Activated CD8-positive, alpha-beta T cell treated with anti-CD3 and anti-CD28 coated beads for 36 hours (primary cell): ENCODE data around the gene AMIGO3. TPM values are rescaled to one million over a fixed set of nuclear protein-coding genes. Genes with fewer than 3 reads are reported as not detected.

Source experiments
- ATAC-seq: fragments of 200-7000 bp; cut with Tn5 transposase; one replicate; pipeline ENCODE4 v1.10.0; 2021; ENCODE audit warnings: mild to moderate bottlenecking, moderate library complexity
- CTCF ChIA-PET: fragments of 350-600 bp; sonication (Branson Sonifier 250); formaldehyde crosslinking; loops from one replicate; lab custom pipeline; 2021; ENCODE audit warnings: antibody characterized with exemption; lab: Charles Lee
- POLR2A ChIA-PET: fragments of 350-600 bp; sonication (Branson Sonifier 250); formaldehyde crosslinking; loops from one replicate; lab custom pipeline; 2021; ENCODE audit warnings: antibody characterized with exemption; lab: Charles Lee
- DNase-seq: peaks from one replicate; pipeline ENCODE4 v3.0.0-alpha.2; 2020
- H3K27ac Mint-ChIP-seq: one replicate; pipeline ENCODE4 v1.8.0; 2021; ENCODE audit warnings: mild to moderate bottlenecking, mixed read lengths
- H3K27me3 Mint-ChIP-seq: one replicate; pipeline ENCODE4 v1.8.0; 2021; ENCODE audit warnings: mixed read lengths
- H3K36me3 Mint-ChIP-seq: one replicate; pipeline ENCODE4 v1.8.0; 2021; ENCODE audit warnings: low read depth, mixed read lengths
- H3K4me1 Mint-ChIP-seq: one replicate; pipeline ENCODE4 v1.8.0; 2021; ENCODE audit warnings: low read depth, mixed read lengths
- H3K4me3 Mint-ChIP-seq: one replicate; pipeline ENCODE4 v1.8.0; 2021; ENCODE audit warnings: mild to moderate bottlenecking, moderate library complexity, mixed read lengths
- H3K9me3 Mint-ChIP-seq: one replicate; pipeline ENCODE4 v1.8.0; 2021; ENCODE audit warnings: mixed read lengths
- intact Hi-C: fragments of 100-400 bp; cut with micrococcal nuclease; formaldehyde crosslinking; loops from one replicate; pipeline ENCODE4 v1.10.0; 2022
- total RNA-seq, 2 experiments: library from RNA; stranded (reverse); gene quantifications; one replicate each; pipeline ENCODE4 v1.2.3, GENCODE V29; 2021
- TF ChIP-seq, protein P1 (sequence below): fragments of 200-600 bp; IDR thresholded peaks from one replicate; pipeline ENCODE4 v1.8.0; 2022; ENCODE audit warnings: antibody characterized with exemption, mild to moderate bottlenecking

Gene AMIGO3, protein sequence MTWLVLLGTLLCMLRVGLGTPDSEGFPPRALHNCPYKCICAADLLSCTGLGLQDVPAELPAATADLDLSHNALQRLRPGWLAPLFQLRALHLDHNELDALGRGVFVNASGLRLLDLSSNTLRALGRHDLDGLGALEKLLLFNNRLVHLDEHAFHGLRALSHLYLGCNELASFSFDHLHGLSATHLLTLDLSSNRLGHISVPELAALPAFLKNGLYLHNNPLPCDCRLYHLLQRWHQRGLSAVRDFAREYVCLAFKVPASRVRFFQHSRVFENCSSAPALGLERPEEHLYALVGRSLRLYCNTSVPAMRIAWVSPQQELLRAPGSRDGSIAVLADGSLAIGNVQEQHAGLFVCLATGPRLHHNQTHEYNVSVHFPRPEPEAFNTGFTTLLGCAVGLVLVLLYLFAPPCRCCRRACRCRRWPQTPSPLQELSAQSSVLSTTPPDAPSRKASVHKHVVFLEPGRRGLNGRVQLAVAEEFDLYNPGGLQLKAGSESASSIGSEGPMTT
- under 1 TPM in 1 of 2 experiments, not detected in 1; 0.23 TPM for total RNA-seq

- ATAC-seq (peak; percentile 78), DNase-seq (peak; percentile 96)
- H3K4me3 Mint-ChIP-seq, result peak within 1 kb of the TSS; percentile 74
- TF ChIP-seq, protein P1, sequence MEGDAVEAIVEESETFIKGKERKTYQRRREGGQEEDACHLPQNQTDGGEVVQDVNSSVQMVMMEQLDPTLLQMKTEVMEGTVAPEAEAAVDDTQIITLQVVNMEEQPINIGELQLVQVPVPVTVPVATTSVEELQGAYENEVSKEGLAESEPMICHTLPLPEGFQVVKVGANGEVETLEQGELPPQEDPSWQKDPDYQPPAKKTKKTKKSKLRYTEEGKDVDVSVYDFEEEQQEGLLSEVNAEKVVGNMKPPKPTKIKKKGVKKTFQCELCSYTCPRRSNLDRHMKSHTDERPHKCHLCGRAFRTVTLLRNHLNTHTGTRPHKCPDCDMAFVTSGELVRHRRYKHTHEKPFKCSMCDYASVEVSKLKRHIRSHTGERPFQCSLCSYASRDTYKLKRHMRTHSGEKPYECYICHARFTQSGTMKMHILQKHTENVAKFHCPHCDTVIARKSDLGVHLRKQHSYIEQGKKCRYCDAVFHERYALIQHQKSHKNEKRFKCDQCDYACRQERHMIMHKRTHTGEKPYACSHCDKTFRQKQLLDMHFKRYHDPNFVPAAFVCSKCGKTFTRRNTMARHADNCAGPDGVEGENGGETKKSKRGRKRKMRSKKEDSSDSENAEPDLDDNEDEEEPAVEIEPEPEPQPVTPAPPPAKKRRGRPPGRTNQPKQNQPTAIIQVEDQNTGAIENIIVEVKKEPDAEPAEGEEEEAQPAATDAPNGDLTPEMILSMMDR, result peak; percentile 74
- H3K27ac Mint-ChIP-seq, result peak within 1 kb of the TSS; percentile 65
- peaks cover 13% of the 10 kb centered on the region for H3K36me3 Mint-ChIP-seq
- POLR2A ChIA-PET, result interaction anchor here (0.7 to 7.6 kb wide), 12 partner anchors 8 to 512 kb away, joined by 3 to 40 read pairs (median 3); partner anchors contain the start of gene MST1R
- peaks cover 23% of the 10 kb centered on the region for H3K4me1 Mint-ChIP-seq
- intact Hi-C loops, result no loop called here
- no peaks in the 10 kb centered on the region for H3K9me3 Mint-ChIP-seq
- CTCF ChIA-PET, result interaction anchor here (0.8 to 3.3 kb wide), 12 partner anchors 8 to 318 kb away, joined by 3 to 17 read pairs (median 4); no protein-coding TSS in a partner anchor
- H3K27me3 Mint-ChIP-seq, result no peaks in the 10 kb centered on the region
Measured at GRCh38 chr3:49719214-49719884, at the start of gene AMIGO3. Gene AMIGO3, minus strand, starts transcription at chr3:49719684. Its CDS starts 219 bp downstream, at chr3:49719465.

- no peaks in the 10 kb centered on the region for H3K36me3 Mint-ChIP-seq
- TF ChIP-seq, protein P1, result no peak
- ChIA-PET POLR2A (no interaction called here), CTCF (no interaction called here)
- H3K9me3 Mint-ChIP-seq, result no peaks in the 10 kb centered on the region
- peaks cover 13% of the 10 kb centered on the region for H3K4me1 Mint-ChIP-seq
- H3K27me3 Mint-ChIP-seq, result no peaks in the 10 kb centered on the region
- intact Hi-C loops, result no loop called here
- no peak overlapping the region for H3K27ac Mint-ChIP-seq
- DNase-seq (no peak), ATAC-seq (no peak)
- H3K4me3 Mint-ChIP-seq, result no peak overlapping the region
Measured at GRCh38 chr3:49763981-49764380, 44.5 kb upstream of the AMIGO3 start.

DNA sequence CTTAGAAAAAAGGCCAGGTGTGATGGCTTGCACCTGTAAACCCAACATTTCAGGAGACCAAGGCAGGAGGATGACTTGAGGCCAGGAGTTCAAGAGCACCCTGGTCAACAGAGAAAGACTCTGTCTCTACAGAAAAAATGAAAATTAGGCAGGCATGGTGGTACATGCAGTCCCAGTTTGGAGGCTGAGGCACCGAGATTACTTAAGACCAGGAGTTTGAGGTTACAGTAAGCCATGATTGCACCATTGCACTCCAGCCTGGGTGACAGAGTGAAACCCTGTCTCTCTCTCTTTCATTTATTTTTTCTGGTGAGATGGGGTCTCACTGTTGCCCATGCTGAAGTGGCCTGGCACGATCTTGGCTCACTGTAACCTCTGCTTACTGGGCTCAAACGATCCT, 42.2 kb upstream of the AMIGO3 start:
- ATAC-seq (no peak), DNase-seq (no peak)
- POLR2A ChIA-PET, result no interaction called here
- H3K27ac Mint-ChIP-seq, result no peak overlapping the region
- H3K36me3 Mint-ChIP-seq, result no peaks in the 10 kb centered on the region
- intact Hi-C loops, result no loop called here
- H3K4me3 Mint-ChIP-seq, result no peak overlapping the region
- no peaks in the 10 kb centered on the region for H3K9me3 Mint-ChIP-seq
- no peaks in the 10 kb centered on the region for H3K27me3 Mint-ChIP-seq
- CTCF ChIA-PET, result no interaction called here
- peaks cover 12% of the 10 kb centered on the region for H3K4me1 Mint-ChIP-seq
- TF ChIP-seq, protein P1, result no peak

DNA sequence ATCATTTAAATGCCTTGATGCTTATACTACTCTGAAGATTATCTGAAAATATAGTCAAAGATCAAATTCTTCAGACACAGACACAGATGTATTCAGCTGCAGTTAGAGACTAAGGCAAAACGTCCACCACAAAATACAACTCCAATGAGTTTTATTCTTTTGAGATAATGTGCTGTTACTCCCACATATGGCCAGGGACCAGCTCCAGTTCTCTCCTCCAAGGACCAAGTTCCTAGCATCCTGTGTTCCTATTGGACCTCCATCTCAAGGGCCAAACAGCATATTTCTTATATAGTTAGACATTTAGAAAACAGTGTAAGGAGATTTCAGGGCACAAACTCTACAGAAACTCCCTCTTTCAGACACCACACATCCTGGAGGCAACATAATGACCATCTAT, 39.7 kb upstream of the AMIGO3 start:
- H3K4me3 Mint-ChIP-seq, result no peak overlapping the region
- H3K9me3 Mint-ChIP-seq, result no peaks in the 10 kb centered on the region
- intact Hi-C loops, result no loop called here
- ChIA-PET CTCF (interaction anchor here (0.7 to 1.6 kb wide), 2 partner anchors 43 to 80 kb away, joined by 3 to 5 read pairs; partner anchors contain the start of gene INKA1), POLR2A (interaction anchor here (2.0 kb wide), 1 partner anchor 13 kb away, joined by 6 read pairs; no protein-coding TSS in a partner anchor)
- H3K4me1 Mint-ChIP-seq, result peaks cover 13% of the 10 kb centered on the region
- H3K36me3 Mint-ChIP-seq, result no peaks in the 10 kb centered on the region
- TF ChIP-seq, protein P1, result no peak
- H3K27ac Mint-ChIP-seq, result no peak overlapping the region
- no peak for DNase-seq
- ATAC-seq, result no peak
- H3K27me3 Mint-ChIP-seq, result no peaks in the 10 kb centered on the region
